Erythroblast (primary cell): ENCODE measurements around the gene IGF2.

Experiments
- GATA1 ChIP-seq: IDR thresholded peaks from 2 replicates; pipeline ENCODE4 v1.6.1; 2011; ENCODE audit warnings: low read depth, mild to moderate bottlenecking, control low read depth, low read length, moderate library complexity
- POLR2A ChIP-seq: IDR thresholded peaks from 2 replicates; pipeline ENCODE4 v1.6.1; 2011; ENCODE audit warnings: mild to moderate bottlenecking, low read length

DNA sequence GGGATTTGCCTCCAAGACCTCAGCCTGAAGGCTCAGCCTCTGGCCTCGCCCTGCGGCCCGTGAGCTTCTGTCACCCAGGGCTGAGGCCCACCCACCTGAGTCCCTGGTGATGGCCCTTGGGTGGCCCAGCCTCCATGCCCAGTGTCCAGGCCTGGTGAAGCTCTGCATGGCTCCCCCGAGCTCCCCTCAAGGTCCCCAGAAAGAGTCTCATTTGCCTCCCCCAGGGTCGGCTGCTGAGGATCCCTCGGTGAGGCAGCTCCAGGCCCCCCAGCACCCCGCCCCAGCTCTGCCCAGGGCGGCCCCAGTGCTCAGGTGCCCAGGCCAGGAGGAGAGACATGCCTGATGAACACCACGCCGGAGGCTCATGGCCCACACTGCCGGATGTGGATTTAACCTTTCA, 34.6 kb upstream of the IGF2 start:
- TF ChIP-seq POLR2A (no peak), GATA1 (no peak)
